ENCODE results near the gene TRIO.

DNA sequence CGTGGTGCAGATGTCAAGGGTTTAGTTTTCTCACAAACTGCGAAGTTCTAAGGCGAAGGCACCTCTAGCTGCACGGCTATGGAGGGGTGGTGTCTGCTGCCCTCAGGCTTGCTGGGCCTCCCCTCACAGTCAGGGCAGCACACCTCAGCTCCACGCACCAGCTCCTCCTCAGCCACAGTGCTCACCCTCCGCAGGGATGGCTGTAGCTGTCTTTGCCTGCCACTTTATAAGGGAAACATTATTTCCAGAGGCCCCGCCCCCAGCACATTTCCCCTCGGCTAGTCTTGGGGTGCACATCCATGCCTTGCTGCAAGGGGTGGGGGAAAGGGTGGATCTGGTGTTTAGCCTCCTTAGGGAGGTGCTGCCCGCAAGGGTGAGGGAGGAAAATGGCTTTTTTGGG is 154.6 kb downstream of the TRIO start:
- TF ChIP-seq, protein P1, sequence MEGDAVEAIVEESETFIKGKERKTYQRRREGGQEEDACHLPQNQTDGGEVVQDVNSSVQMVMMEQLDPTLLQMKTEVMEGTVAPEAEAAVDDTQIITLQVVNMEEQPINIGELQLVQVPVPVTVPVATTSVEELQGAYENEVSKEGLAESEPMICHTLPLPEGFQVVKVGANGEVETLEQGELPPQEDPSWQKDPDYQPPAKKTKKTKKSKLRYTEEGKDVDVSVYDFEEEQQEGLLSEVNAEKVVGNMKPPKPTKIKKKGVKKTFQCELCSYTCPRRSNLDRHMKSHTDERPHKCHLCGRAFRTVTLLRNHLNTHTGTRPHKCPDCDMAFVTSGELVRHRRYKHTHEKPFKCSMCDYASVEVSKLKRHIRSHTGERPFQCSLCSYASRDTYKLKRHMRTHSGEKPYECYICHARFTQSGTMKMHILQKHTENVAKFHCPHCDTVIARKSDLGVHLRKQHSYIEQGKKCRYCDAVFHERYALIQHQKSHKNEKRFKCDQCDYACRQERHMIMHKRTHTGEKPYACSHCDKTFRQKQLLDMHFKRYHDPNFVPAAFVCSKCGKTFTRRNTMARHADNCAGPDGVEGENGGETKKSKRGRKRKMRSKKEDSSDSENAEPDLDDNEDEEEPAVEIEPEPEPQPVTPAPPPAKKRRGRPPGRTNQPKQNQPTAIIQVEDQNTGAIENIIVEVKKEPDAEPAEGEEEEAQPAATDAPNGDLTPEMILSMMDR (IDR thresholded peaks at IDR 0.05): no peak
- TF ChIP-seq POLR2A (IDR thresholded peaks at IDR 0.05): no peak
